ENCODE results near the gene AKT1S1.

DNA sequence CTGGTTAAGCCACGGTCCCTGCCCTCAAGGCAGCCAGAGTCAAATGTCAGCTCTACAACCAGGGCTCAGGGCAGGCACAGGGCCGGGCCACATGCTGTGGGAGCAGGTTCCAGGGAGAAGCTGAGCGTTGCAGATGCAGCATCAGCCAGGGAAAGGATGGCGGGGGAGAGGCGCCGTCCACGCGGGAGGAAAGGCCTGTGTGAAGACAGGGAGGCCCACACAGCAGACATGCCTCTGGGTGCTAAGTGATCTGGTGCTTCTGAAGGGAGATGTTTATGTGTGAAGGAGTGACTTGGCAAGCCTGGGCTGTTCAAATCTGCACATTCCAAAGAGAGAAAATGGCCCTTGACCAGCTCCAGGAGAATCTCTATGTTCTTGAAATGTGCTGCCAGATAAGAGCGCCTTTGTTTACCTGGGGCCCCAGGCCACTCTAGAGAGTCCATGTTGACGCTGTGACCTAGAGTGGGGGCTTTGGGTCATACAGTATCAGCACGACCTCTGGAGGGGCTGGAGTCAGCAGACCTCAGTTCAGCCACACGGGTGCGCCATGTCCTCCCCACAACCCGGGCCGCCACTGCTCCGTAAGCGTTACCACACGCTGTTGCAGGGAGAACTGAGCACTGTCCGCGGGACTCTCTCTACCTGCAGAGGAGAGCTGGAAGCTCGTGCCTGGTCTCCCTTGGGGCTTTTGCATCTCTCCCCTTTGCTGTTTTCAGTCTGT lies 36.0 kb upstream of the AKT1S1 start:
- TF ChIP-seq POLR2A (IDR thresholded peaks at IDR 0.05) = no peak
- TF ChIP-seq, protein P1, sequence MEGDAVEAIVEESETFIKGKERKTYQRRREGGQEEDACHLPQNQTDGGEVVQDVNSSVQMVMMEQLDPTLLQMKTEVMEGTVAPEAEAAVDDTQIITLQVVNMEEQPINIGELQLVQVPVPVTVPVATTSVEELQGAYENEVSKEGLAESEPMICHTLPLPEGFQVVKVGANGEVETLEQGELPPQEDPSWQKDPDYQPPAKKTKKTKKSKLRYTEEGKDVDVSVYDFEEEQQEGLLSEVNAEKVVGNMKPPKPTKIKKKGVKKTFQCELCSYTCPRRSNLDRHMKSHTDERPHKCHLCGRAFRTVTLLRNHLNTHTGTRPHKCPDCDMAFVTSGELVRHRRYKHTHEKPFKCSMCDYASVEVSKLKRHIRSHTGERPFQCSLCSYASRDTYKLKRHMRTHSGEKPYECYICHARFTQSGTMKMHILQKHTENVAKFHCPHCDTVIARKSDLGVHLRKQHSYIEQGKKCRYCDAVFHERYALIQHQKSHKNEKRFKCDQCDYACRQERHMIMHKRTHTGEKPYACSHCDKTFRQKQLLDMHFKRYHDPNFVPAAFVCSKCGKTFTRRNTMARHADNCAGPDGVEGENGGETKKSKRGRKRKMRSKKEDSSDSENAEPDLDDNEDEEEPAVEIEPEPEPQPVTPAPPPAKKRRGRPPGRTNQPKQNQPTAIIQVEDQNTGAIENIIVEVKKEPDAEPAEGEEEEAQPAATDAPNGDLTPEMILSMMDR (IDR thresholded peaks at IDR 0.05 in 4 of 5, conservative IDR thresholded peaks at IDR 0.05 in 1 of 5) = no peak
